Gastroesophageal sphincter (tissue), 3 donors: ENCODE measurements around the gene GOLGA6L10.
"Not testable (repeated sequence)": the region's sequence is repeated elsewhere in the genome, so short reads cannot be mapped to it uniquely, and the experiment has no call there.

Experiments
- EP300 ChIP-seq: sonication (generic); formaldehyde crosslinking; IDR thresholded peaks from one replicate; pipeline ENCODE4 v1.6.1; 2017; ENCODE audit warnings: antibody characterized with exemption, mild to moderate bottlenecking
- POLR2A ChIP-seq, 2 donors: fragments of 450-650 bp; IDR thresholded peaks; one replicate each; pipeline ENCODE4 v1.6.1; 2017; ENCODE audit warnings: antibody characterized with exemption in 2 of 2, mild to moderate bottlenecking in 2 of 2, moderate library complexity in 1 of 2
- POLR2AphosphoS5 ChIP-seq: sonication (generic); formaldehyde crosslinking; IDR thresholded peaks from one replicate; pipeline ENCODE4 v1.6.1; 2017; ENCODE audit warnings: antibody characterized with exemption
- TF ChIP-seq, protein P1 (sequence below), 4 experiments: fragments of 200-600 bp in 2 of 4; fragments of 450-650 bp in 2 of 4; sonication (generic) in 1 of 4; IDR thresholded peaks; one replicate each; pipeline ENCODE4 v1.5.1; 2017 to 2019; ENCODE audit warnings: antibody characterized with exemption in 4 of 4, mild to moderate bottlenecking in 2 of 4, moderate library complexity in 2 of 4

DNA sequence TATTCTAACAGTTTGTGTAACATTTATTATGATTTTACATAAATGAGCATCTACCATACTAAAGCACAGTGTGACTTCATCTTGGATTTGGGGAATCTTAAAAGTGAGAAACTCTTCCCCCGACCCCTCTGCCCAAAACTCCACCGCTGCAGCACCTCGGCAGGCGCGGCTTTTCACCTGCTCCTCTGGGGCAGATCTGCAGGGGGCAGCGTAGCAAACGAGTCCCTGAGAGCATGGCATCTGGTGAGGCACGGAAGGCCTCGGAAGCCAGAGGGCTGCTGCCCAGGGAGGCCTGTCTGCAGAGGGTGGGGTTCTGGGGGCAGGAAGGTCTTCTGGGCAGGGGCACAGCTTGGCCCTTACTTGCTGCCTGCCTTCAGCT is 14.7 kb downstream of the GOLGA6L10 start:
- TF ChIP-seq POLR2A (IDR thresholded peaks at IDR 0.05); EP300; POLR2AphosphoS5: not testable (repeated sequence)
- TF ChIP-seq, protein P1, sequence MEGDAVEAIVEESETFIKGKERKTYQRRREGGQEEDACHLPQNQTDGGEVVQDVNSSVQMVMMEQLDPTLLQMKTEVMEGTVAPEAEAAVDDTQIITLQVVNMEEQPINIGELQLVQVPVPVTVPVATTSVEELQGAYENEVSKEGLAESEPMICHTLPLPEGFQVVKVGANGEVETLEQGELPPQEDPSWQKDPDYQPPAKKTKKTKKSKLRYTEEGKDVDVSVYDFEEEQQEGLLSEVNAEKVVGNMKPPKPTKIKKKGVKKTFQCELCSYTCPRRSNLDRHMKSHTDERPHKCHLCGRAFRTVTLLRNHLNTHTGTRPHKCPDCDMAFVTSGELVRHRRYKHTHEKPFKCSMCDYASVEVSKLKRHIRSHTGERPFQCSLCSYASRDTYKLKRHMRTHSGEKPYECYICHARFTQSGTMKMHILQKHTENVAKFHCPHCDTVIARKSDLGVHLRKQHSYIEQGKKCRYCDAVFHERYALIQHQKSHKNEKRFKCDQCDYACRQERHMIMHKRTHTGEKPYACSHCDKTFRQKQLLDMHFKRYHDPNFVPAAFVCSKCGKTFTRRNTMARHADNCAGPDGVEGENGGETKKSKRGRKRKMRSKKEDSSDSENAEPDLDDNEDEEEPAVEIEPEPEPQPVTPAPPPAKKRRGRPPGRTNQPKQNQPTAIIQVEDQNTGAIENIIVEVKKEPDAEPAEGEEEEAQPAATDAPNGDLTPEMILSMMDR (IDR thresholded peaks at IDR 0.05): not testable (repeated sequence)
